HL-60 (cell line): Measurements from ENCODE around the gene NEK3.
A peak's percentile ranks its signal among the peaks of the same experiment; 100 is the strongest.
"Not testable (repeated sequence)": the region's sequence is repeated elsewhere in the genome, so short reads cannot be mapped to it uniquely, and the experiment has no call there.

Source experiments
- DNase-seq, 2 experiments: peaks; one replicate each; pipeline ENCODE4 v3.0.0-alpha.2; 2010 to 2020; ENCODE audit warnings: low read depth in 1 of 2, low spot score in 1 of 2
- H3K27ac ChIP-seq: fragments of 250-450 bp; sonication (Bioruptor Pico); replicated peaks from 2 replicates; pipeline ENCODE4 v1.5.1; 2020; ENCODE audit warnings: mild to moderate bottlenecking, moderate library complexity
- H3K27me3 ChIP-seq: fragments of 250-450 bp; sonication (Bioruptor Pico); 2 replicates; pipeline ENCODE4 v1.5.1; 2021; ENCODE audit warnings: mild to moderate bottlenecking, moderate library complexity; ENCODE audit not compliant: insufficient read depth, poor library complexity, severe bottlenecking
- H3K4me3 ChIP-seq: replicated peaks from 2 replicates; pipeline ENCODE4 v1.5.1; 2011; ENCODE audit warnings: mild to moderate bottlenecking, control low read depth, low read length; ENCODE audit not compliant: insufficient read depth
- GABPA ChIP-seq: IDR thresholded peaks from 2 replicates; pipeline ENCODE4 v1.6.1; 2012; ENCODE audit warnings: low read depth
- POLR2AphosphoS5 ChIP-seq: IDR thresholded peaks from 2 replicates; pipeline ENCODE4 v1.6.1; 2012; ENCODE audit warnings: low read depth
- SPI1 ChIP-seq: IDR thresholded peaks from 2 replicates; pipeline ENCODE4 v1.6.1; 2012; ENCODE audit warnings: low read depth, mild to moderate bottlenecking, borderline replicate concordance
- TF ChIP-seq, protein P1 (sequence below): IDR thresholded peaks from one replicate; pipeline ENCODE4 v1.5.1; 2011; ENCODE audit warnings: low read length, control low read depth, inconsistent platforms; ENCODE audit not compliant: insufficient read depth
- TF ChIP-seq, protein P2 (sequence below): IDR thresholded peaks from 2 replicates; pipeline ENCODE4 v1.6.1; 2012; ENCODE audit warnings: low read depth; ENCODE audit not compliant: insufficient replicate concordance

Gene NEK3

DNA sequence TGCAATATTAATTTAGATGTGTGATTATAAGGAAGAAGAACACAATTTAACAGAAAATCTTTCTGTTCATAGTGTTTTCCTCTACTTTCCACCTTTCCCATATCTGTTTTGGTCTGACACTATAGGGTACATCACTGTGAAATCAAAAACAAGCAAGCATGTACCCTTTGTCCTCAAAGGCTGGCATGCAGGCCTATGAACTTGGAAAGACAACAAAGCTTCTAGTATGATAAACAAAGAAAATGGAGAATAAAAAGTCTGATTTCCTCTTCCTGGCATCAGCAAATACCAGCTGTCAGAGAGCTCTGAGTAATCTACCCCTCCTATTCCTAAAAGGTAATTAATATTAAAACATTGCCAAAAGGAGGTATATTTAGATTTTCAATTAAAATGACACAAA lies 5.6 kb upstream of the NEK3 start:
- Histone ChIP-seq H3K4me3 (no peak overlapping the region), H3K27me3 (no peaks in the 10 kb centered on the region), H3K27ac (no peak overlapping the region)
- TF ChIP-seq, protein P1, sequence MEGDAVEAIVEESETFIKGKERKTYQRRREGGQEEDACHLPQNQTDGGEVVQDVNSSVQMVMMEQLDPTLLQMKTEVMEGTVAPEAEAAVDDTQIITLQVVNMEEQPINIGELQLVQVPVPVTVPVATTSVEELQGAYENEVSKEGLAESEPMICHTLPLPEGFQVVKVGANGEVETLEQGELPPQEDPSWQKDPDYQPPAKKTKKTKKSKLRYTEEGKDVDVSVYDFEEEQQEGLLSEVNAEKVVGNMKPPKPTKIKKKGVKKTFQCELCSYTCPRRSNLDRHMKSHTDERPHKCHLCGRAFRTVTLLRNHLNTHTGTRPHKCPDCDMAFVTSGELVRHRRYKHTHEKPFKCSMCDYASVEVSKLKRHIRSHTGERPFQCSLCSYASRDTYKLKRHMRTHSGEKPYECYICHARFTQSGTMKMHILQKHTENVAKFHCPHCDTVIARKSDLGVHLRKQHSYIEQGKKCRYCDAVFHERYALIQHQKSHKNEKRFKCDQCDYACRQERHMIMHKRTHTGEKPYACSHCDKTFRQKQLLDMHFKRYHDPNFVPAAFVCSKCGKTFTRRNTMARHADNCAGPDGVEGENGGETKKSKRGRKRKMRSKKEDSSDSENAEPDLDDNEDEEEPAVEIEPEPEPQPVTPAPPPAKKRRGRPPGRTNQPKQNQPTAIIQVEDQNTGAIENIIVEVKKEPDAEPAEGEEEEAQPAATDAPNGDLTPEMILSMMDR, result no peak
- TF ChIP-seq POLR2AphosphoS5, result no peak
- TF ChIP-seq SPI1, result no peak
- no peak for TF ChIP-seq GABPA
- TF ChIP-seq, protein P2, sequence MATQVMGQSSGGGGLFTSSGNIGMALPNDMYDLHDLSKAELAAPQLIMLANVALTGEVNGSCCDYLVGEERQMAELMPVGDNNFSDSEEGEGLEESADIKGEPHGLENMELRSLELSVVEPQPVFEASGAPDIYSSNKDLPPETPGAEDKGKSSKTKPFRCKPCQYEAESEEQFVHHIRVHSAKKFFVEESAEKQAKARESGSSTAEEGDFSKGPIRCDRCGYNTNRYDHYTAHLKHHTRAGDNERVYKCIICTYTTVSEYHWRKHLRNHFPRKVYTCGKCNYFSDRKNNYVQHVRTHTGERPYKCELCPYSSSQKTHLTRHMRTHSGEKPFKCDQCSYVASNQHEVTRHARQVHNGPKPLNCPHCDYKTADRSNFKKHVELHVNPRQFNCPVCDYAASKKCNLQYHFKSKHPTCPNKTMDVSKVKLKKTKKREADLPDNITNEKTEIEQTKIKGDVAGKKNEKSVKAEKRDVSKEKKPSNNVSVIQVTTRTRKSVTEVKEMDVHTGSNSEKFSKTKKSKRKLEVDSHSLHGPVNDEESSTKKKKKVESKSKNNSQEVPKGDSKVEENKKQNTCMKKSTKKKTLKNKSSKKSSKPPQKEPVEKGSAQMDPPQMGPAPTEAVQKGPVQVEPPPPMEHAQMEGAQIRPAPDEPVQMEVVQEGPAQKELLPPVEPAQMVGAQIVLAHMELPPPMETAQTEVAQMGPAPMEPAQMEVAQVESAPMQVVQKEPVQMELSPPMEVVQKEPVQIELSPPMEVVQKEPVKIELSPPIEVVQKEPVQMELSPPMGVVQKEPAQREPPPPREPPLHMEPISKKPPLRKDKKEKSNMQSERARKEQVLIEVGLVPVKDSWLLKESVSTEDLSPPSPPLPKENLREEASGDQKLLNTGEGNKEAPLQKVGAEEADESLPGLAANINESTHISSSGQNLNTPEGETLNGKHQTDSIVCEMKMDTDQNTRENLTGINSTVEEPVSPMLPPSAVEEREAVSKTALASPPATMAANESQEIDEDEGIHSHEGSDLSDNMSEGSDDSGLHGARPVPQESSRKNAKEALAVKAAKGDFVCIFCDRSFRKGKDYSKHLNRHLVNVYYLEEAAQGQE, result no peak
- DNase-seq, result no peak

DNA sequence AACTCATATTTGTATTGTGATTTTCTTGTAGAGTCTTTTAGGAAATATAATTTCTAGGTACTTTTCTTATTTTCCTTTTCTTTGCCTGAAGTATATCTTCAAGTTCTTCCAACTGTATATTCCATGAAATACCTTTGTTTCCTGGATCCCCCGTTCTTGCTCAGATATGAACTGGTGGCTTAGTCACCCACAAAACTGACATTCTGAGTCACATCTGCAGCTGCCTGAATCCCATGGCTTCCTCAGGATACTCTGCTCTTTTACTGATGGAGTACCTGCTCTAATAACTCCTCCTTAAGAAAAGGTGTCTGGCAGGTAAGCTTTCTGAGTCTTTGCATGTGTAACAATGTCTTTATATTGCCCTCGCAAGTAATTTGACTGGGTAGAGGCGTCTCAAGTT lies 4.5 kb upstream of the NEK3 start:
- not testable (repeated sequence) for H3K27ac ChIP-seq, DNase-seq, H3K4me3 ChIP-seq, H3K27me3 ChIP-seq

DNA sequence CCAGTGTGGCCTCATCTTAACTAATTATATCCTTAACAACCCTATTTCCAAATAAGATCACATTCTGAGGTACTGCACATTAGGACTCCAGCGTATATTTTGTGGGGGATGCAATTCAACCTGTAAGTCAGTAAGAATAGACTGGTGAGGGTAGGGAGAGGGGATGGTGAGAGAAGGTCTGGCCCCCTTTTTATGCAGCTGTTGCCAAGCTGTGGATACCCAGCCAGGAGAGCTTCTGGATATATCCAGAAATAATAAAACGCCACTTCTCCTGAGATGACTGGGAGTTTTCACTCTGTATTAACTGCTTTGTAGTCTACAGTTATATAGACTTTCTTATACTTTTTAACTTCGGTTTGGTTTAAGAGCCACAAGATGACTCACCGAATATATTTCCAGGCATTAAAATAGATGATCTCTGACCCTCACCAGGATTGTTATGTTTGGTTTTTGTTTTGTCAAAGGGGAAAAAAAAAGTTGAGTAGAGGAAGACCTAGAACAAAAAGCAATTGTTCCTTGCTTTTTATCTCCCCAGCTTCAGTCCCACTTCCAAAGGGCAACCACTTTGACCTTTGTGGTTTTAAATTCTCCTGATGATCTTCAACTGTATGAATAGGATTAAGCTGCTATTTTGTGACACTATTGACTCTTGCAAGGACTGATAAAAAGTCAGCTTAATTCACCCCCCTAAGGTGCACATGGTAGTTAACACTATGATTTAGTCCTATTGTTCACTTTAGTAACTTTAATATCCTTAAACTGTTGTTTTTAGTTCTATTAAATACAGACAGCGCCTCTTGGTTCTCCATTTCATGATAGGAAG lies 3.1 kb upstream of the NEK3 start:
- no peak for TF ChIP-seq SPI1
- TF ChIP-seq, protein P2, result no peak
- Histone ChIP-seq H3K4me3 (no peak overlapping the region), H3K27ac (peak overlapping the region; percentile 32; the same call in 1 of the 2 replicates), H3K27me3 (no peaks in the 10 kb centered on the region)
- no peak for DNase-seq

DNA sequence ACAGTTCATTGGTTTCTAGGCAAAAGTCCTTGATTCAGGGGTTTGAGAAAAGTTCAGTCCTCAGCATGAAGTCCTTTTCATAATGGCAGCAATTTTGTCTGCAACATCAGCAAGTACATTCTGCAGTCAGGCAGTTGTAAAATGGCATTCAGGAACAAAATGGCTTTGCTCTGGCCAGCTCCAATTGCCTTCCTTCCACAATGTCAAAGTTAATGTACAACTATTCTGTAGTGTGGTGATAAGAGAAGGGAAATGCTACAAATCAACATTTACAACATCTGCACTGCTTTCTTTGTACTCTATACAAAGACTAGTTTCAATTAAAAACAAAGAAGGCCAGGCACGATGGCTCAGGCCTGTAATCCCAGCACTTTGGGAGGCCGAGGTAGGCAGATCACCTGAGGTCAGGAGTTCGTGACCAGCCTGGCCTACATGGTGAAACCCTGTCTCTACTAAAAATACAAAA lies 1.8 kb upstream of the NEK3 start:
- Histone ChIP-seq H3K4me3 (no peak overlapping the region), H3K27me3 (no peaks in the 10 kb centered on the region), H3K27ac (no peak overlapping the region)
- TF ChIP-seq GABPA, result no peak
- TF ChIP-seq SPI1, result no peak
- TF ChIP-seq, protein P1, result no peak
- TF ChIP-seq POLR2AphosphoS5, result no peak
- TF ChIP-seq, protein P2, result no peak
- no peak for DNase-seq
